Activated naive CD8-positive, alpha-beta T cell treated with anti-CD3 and anti-CD28 coated beads, Interleukin-2, amount 10 ng/mL, durations not matched to agents 7 days and 5 days (primary cell): ENCODE data around the gene PURB. TPM values are rescaled to one million over a fixed set of nuclear protein-coding genes. Genes with fewer than 3 reads are reported as not detected.
"Not testable (repeated sequence)": the region's sequence is repeated elsewhere in the genome, so short reads cannot be mapped to it uniquely, and the experiment has no call there.

ENCODE experiments used
- ATAC-seq: fragments of 150-1000 bp; cut with Tn5 transposase; one replicate; pipeline ENCODE4 v1.10.0; 2021; ENCODE audit warnings: low read depth, moderate library complexity
- POLR2A ChIA-PET: fragments of 350-600 bp; sonication (Branson Sonifier 250); formaldehyde crosslinking; loops from one replicate; lab custom pipeline; 2021; ENCODE audit warnings: antibody characterized with exemption; lab: Charles Lee
- DNase-seq: peaks from one replicate; pipeline ENCODE4 v3.0.0; 2021
- H3K27ac Mint-ChIP-seq: one replicate; pipeline ENCODE4 v1.8.0; 2022; ENCODE audit warnings: mild to moderate bottlenecking, mixed read lengths
- H3K27me3 Mint-ChIP-seq: one replicate; pipeline ENCODE4 v1.8.0; 2022; ENCODE audit warnings: mild to moderate bottlenecking, moderate library complexity, mixed read lengths
- H3K36me3 Mint-ChIP-seq: one replicate; pipeline ENCODE4 v1.8.0; 2021; ENCODE audit warnings: mild to moderate bottlenecking, mixed read lengths
- H3K4me1 Mint-ChIP-seq: one replicate; pipeline ENCODE4 v1.8.0; 2021; ENCODE audit warnings: mixed read lengths
- H3K4me3 Mint-ChIP-seq: one replicate; pipeline ENCODE4 v1.8.0; 2022; ENCODE audit warnings: mild to moderate bottlenecking, moderate library complexity, mixed read lengths
- H3K9me3 Mint-ChIP-seq: one replicate; pipeline ENCODE4 v1.8.0; 2021; ENCODE audit warnings: mixed read lengths
- total RNA-seq, 2 experiments: library from RNA; stranded (reverse); gene quantifications; one replicate each; pipeline ENCODE4 v1.2.3, GENCODE V29; 2021

PURB gene
- total RNA-seq, 2 experiments from 2014 or later = 34.8 to 35.6 TPM

- peaks cover 45% of the 10 kb centered on the region for H3K4me1 Mint-ChIP-seq
- POLR2A ChIA-PET = interaction anchor here (0.7 to 4.8 kb wide), 17 partner anchors 10 to 974 kb away, joined by 3 to 98 read pairs (median 9); partner anchors contain the start of genes DBNL, DDX56, OGDH and PPIA
- not testable (repeated sequence) for ATAC-seq, H3K27me3 Mint-ChIP-seq, H3K9me3 Mint-ChIP-seq
- peaks cover 22% of the 10 kb centered on the region for H3K36me3 Mint-ChIP-seq
- peak; percentile 52 for DNase-seq
- H3K4me3 Mint-ChIP-seq = peak overlapping the region; percentile 87
- H3K27ac Mint-ChIP-seq = peak overlapping the region; percentile 97
Observed at GRCh38 chr7:44846390-44846789, 38.9 kb downstream of the PURB start.

GRCh38 chr7:44845451-44845850, 39.9 kb downstream of the PURB start:
- POLR2A ChIA-PET = interaction anchor here (1.3 to 4.8 kb wide), 6 partner anchors 36 to 264 kb away, joined by 3 to 98 read pairs (median 17); partner anchors contain the start of genes PPIA, PURB and TMED4

GRCh38 chr7:44843440-44843839, 41.9 kb downstream of the PURB start:
- H3K27ac Mint-ChIP-seq, H3K27me3 Mint-ChIP-seq, ATAC-seq, H3K4me3 Mint-ChIP-seq, H3K9me3 Mint-ChIP-seq, DNase-seq: not testable (repeated sequence)
- H3K4me1 Mint-ChIP-seq = peaks cover 37% of the 10 kb centered on the region
- POLR2A ChIA-PET = interaction anchor here (0.9 kb wide), 1 partner anchor 25 kb away, joined by 3 read pairs; no protein-coding TSS in a partner anchor
- peaks cover 35% of the 10 kb centered on the region for H3K36me3 Mint-ChIP-seq

More at GRCh38 chr7:44845451-44845850, 39.9 kb downstream of the PURB start:
- peak overlapping the region; percentile 68 for H3K27ac Mint-ChIP-seq
- peak overlapping the region; percentile 87 for H3K4me3 Mint-ChIP-seq
- H3K27me3 Mint-ChIP-seq = no peaks in the 10 kb centered on the region
- peaks cover 46% of the 10 kb centered on the region for H3K4me1 Mint-ChIP-seq
- ATAC-seq (no peak), DNase-seq (no peak)
- no peaks in the 10 kb centered on the region for H3K9me3 Mint-ChIP-seq
- H3K36me3 Mint-ChIP-seq = peaks cover 30% of the 10 kb centered on the region

GRCh38 chr7:44842675-44843074, 42.7 kb downstream of the PURB start:
- POLR2A ChIA-PET, ATAC-seq: not testable (repeated sequence)
- peaks cover 38% of the 10 kb centered on the region for H3K4me1 Mint-ChIP-seq

GRCh38 chr7:44838751-44839150, 46.6 kb downstream of the PURB start:
- peaks cover 50% of the 10 kb centered on the region for H3K36me3 Mint-ChIP-seq

More at GRCh38 chr7:44842675-44843074, 42.7 kb downstream of the PURB start:
- H3K27ac Mint-ChIP-seq, DNase-seq, H3K27me3 Mint-ChIP-seq, H3K9me3 Mint-ChIP-seq, H3K4me3 Mint-ChIP-seq: not testable (repeated sequence)
- peaks cover 36% of the 10 kb centered on the region for H3K36me3 Mint-ChIP-seq

GRCh38 chr7:44827567-44827966, 57.8 kb downstream of the PURB start:
- peaks cover 17% of the 10 kb centered on the region for H3K36me3 Mint-ChIP-seq
- POLR2A ChIA-PET = interaction anchor here (1.3 kb wide), 1 partner anchor 11 kb away, joined by 5 read pairs; no protein-coding TSS in a partner anchor
- no peak overlapping the region for H3K27ac Mint-ChIP-seq
- H3K27me3 Mint-ChIP-seq = no peaks in the 10 kb centered on the region
- H3K9me3 Mint-ChIP-seq = no peaks in the 10 kb centered on the region
- H3K4me3 Mint-ChIP-seq = no peak overlapping the region
- H3K4me1 Mint-ChIP-seq = peaks cover 10% of the 10 kb centered on the region
- ATAC-seq (no peak), DNase-seq (no peak)

More at GRCh38 chr7:44838751-44839150, 46.6 kb downstream of the PURB start:
- DNase-seq = no peak
- Mint-ChIP-seq H3K4me1 (peaks cover 15% of the 10 kb centered on the region), H3K27ac (no peak overlapping the region), H3K27me3 (no peaks in the 10 kb centered on the region), H3K4me3 (no peak overlapping the region), H3K9me3 (no peaks in the 10 kb centered on the region)
- POLR2A ChIA-PET = interaction anchor here (0.7 kb wide), 1 partner anchor 35 kb away, joined by 3 read pairs; no protein-coding TSS in a partner anchor
- no peak for ATAC-seq

Other genes starting within 250 kb of the PURB start
- 100 to 1,000 TPM; 120 to 124 TPM for gene ZMIZ2, start 136.7 kb downstream of the PURB start, total RNA-seq
- gene PPIA, start 88.8 kb downstream of the PURB start, total RNA-seq = 1,000 to 10,000 TPM; 1,658 to 1,692 TPM
- gene H2AZ2, start 37.4 kb downstream of the PURB start, total RNA-seq = 100 to 1,000 TPM; 359 to 368 TPM
- gene MYO1G, start 93.5 kb upstream of the PURB start, total RNA-seq = 100 to 1,000 TPM; 382 to 403 TPM
- 100 to 1,000 TPM; 126 to 132 TPM for gene CCM2, start 114.7 kb upstream of the PURB start, total RNA-seq
- gene NACAD, start 203.4 kb upstream of the PURB start, total RNA-seq = under 1 TPM; 0.08 to 0.11 TPM
- 100 to 1,000 TPM; 123 to 127 TPM for gene TBRG4, start 226.2 kb upstream of the PURB start, total RNA-seq